WERI-Rb-1 (cell line): ENCODE data around the gene LIMS1.

Source experiments
- DNase-seq: peaks from one replicate; pipeline ENCODE4 v3.0.0-alpha.2; 2020
- H3K27ac ChIP-seq: fragments of 250-450 bp; sonication (Bioruptor Pico); 2 replicates; pipeline ENCODE4 v1.5.1; 2020; ENCODE audit warnings: mild to moderate bottlenecking, moderate library complexity
- H3K27me3 ChIP-seq: fragments of 250-450 bp; sonication (Bioruptor Pico); 2 replicates; pipeline ENCODE4 v1.5.1; 2021; ENCODE audit warnings: mild to moderate bottlenecking, low read depth, moderate library complexity; ENCODE audit not compliant: insufficient read depth, severe bottlenecking
- H3K36me3 ChIP-seq: fragments of 250-450 bp; sonication (Bioruptor Pico); 2 replicates; pipeline ENCODE4 v1.5.1; 2020; ENCODE audit warnings: mild to moderate bottlenecking, moderate library complexity
- H3K4me3 ChIP-seq: 2 replicates; pipeline ENCODE4 v1.5.1; 2011; ENCODE audit warnings: low read depth, mild to moderate bottlenecking, control low read depth, low read length
- H3K9me3 ChIP-seq: fragments of 250-450 bp; sonication (Bioruptor Pico); 2 replicates; pipeline ENCODE4 v1.5.1; 2021; ENCODE audit warnings: mild to moderate bottlenecking, moderate library complexity; ENCODE audit not compliant: severe bottlenecking
- TF ChIP-seq, protein P1 (sequence below): IDR thresholded peaks from 2 replicates; pipeline ENCODE4 v1.5.1; 2011; ENCODE audit warnings: low read depth, mild to moderate bottlenecking, control low read depth, inconsistent platforms, low read length

Gene LIMS1

GRCh38 chr2:108615480-108616090 lies 81.3 kb downstream of the LIMS1 start:
- Histone ChIP-seq H3K27ac (no peak overlapping the region), H3K9me3 (no peaks in the 10 kb centered on the region)
- DNase-seq = no peak

DNA sequence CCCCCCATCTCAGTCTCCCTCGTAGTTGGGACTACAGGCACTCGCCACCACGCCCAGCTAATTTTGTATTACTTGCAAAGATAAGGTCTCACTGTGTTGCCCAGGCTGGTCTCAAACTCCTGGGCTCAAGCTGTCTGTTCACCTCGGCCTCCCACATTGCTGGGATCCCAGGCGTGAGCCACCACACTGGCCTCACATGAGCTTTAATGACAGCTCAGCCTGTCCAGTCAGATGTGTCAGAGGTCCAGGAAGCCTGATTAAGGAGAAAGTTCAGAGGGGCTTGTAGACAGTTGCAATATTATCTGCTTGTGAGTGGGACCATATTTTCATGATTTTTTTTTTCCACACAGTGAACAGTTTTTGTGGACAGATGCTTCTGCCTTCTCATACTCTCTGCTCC lies 82.0 kb downstream of the LIMS1 start:
- TF ChIP-seq, protein P1, sequence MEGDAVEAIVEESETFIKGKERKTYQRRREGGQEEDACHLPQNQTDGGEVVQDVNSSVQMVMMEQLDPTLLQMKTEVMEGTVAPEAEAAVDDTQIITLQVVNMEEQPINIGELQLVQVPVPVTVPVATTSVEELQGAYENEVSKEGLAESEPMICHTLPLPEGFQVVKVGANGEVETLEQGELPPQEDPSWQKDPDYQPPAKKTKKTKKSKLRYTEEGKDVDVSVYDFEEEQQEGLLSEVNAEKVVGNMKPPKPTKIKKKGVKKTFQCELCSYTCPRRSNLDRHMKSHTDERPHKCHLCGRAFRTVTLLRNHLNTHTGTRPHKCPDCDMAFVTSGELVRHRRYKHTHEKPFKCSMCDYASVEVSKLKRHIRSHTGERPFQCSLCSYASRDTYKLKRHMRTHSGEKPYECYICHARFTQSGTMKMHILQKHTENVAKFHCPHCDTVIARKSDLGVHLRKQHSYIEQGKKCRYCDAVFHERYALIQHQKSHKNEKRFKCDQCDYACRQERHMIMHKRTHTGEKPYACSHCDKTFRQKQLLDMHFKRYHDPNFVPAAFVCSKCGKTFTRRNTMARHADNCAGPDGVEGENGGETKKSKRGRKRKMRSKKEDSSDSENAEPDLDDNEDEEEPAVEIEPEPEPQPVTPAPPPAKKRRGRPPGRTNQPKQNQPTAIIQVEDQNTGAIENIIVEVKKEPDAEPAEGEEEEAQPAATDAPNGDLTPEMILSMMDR = no peak
- Histone ChIP-seq H3K27ac (no peak overlapping the region), H3K4me3 (no peak overlapping the region), H3K9me3 (no peaks in the 10 kb centered on the region), H3K36me3 (no peaks in the 10 kb centered on the region), H3K27me3 (no peaks in the 10 kb centered on the region)
- no peak for DNase-seq

More at GRCh38 chr2:108615480-108616090, 81.3 kb downstream of the LIMS1 start:
- TF ChIP-seq, protein P1 = no peak
- no peaks in the 10 kb centered on the region for H3K36me3 ChIP-seq
- no peak overlapping the region for H3K4me3 ChIP-seq
- H3K27me3 ChIP-seq = no peaks in the 10 kb centered on the region

DNA sequence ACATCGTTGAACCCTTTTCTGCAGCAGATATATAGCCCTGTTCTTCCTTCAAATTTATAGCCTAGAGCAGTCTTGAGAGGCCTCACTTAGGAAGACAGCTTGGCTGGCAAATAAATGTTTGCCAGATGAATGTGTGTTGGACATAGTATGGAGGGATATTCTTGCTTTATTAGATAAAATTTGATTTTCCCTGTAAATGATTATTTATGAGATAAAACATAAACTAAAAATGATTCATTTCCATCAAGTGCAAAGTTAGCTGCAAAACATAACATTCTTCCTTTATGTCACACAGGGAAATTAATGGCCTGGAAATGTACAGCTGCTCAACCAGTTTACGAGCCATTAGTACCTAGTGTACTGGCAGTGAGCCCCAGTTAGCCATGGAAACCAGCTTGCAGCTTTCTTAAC lies 82.5 kb downstream of the LIMS1 start:
- H3K4me3 ChIP-seq = no peak overlapping the region
- no peaks in the 10 kb centered on the region for H3K27me3 ChIP-seq
- no peaks in the 10 kb centered on the region for H3K9me3 ChIP-seq
- no peak overlapping the region for H3K27ac ChIP-seq
- TF ChIP-seq, protein P1 = no peak
- H3K36me3 ChIP-seq = no peaks in the 10 kb centered on the region
- no peak for DNase-seq

- DNase-seq = peak; percentile 22
- TF ChIP-seq, protein P1 = no peak
- Histone ChIP-seq H3K4me3 (no peak overlapping the region), H3K27me3 (no peaks in the 10 kb centered on the region), H3K36me3 (no peaks in the 10 kb centered on the region), H3K9me3 (no peaks in the 10 kb centered on the region), H3K27ac (no peak overlapping the region)
Measured at GRCh38 chr2:108617617-108618016, 83.3 kb downstream of the LIMS1 start.

DNA sequence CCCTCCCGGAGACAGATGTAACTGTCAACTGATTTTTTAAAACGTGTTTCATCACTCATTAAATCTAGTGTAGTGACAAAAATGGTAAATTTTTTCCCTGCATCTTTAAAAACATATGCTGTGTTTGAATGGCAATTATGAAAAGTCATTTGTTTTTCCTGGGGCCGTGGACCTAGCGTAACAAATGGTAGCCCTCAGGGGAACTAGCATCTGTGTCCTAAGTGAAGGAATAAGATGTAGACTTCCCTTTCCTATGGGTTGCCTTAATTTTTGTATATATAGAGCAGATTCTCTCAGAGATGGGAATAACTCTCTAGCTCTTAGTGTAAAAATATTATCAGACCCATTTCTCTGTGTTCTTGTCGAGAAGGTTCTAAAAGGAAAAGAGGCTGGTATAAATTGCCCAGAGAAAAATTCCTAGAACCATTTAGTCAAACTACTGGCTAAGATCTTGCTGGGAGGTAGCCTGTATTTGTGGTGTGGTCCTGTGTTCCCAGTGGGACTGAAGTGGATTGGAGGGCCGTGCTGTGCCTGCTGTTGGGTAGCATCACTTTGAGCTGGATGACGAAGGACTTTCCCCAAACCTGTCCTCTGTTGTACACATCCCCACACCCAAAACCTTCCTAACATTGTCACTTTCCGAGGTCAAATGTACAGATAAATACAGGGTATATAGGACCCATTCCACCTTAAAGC lies 85.8 kb downstream of the LIMS1 start:
- TF ChIP-seq, protein P1 = no peak
- no peak overlapping the region for H3K4me3 ChIP-seq

More for the DNA sequence above, 85.8 kb downstream of the LIMS1 start:
- no peak for DNase-seq
- no peak overlapping the region for H3K27ac ChIP-seq
- no peaks in the 10 kb centered on the region for H3K9me3 ChIP-seq
- no peaks in the 10 kb centered on the region for H3K27me3 ChIP-seq
- H3K36me3 ChIP-seq = no peaks in the 10 kb centered on the region
